ENCODE results near the gene CDH4.

Gene CDH4

DNA sequence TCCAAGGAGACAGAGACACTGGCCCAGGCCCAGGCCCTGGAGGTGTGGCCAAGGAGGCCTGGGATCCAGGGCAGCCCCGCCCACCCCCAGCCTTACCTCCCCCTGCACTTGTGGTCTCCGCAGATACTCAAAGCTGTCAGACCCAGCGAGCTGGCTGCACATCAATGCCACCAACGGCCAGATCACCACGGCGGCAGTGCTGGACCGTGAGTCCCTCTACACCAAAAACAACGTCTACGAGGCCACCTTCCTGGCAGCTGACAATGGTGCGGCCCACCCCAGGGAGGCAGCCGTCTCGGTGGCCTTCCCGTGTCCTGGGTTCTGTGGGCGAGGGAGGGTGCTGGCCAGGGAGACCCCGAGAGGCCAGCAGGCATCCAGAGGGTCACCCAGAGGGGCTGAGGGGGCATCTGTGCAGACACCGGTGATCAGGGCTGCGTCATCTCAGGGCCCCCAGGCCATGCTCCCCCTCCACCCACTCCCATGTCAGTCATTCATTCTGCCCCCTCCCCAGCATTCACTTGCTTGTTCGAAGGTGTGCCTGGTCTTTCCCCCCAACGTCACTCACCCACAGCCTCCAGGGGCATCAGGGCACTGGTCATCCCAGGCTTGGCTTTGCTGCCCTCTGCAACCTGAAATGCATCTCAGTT is 672.3 kb downstream of the CDH4 start:
- in situ Hi-C loops (cut with HindIII; ENCODE audit: low pct_ligation_motif_present, low pct_unique_long_range_greater_than_20kb, low sequenced_read_pairs): no loop called here
- DNase-seq: no peak

DNA sequence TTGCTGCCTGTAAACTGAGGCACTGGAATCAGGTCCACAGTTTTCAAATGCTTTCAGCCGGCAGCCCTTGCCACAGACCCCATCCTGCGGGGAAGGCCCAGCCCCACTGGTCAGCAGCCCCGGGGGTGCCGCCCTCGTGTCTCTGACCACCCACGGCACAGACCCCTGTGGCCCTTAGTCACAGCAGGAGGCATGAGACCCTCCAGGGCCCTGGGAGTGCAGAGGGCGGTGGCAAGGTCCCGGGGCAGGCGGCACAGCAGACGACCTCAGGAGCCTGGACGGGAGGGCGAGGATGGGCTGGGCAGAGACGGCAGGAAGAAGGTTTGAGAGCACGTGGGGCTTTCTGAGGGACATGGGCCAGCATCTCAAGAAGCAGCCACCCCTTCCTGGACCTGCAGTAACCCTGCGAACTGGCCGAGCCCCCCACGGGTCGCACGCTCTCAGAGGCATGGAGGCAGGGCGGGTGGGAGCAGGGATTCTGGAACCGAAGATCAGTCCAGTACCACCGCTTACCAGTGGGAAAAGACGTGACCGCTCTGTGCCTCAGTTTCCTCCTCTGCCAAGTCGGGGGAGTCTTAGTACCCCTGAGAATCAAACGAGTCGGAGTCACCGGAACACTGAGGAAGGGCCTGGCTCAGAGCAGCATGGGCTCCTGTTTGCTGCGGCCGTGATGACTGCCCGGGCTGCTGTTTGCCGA is 672.9 kb downstream of the CDH4 start:
- DNase-seq: no peak
- in situ Hi-C loops (cut with HindIII; ENCODE audit: low pct_ligation_motif_present, low pct_unique_long_range_greater_than_20kb, low sequenced_read_pairs): no loop called here

DNA sequence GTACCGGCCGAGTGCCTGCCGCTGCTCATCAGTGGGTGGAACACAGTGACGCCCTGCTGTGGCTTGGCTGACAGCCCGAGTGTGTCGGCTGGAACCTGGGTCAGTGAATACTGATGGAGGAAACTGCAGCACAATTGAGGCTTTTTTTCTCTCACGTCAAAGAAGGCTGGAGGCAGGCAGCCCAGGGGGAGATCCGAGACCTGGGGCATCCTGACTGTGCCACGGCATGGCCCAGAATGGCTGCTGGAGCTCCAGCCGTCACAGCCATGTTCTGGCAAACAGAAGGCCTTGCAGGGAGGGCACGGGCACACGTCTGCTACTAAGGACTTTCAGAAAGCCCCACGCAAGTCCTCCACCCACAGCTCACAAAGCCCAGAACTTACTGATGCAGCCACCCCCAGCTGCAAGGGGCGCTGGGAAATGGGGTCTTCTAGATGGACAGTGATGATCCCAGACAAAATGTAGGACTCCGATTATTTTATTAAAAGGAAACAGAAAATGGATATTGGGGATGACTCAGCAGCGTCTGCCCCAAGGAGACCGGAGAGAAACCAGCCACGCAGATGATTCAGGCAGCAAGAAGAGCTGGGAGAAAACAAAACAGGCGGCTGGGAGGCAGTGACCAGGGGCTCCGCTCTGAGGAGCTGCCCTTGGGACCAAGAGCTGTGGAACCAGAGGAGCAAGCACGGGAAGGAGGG is 673.6 kb downstream of the CDH4 start:
- in situ Hi-C loops (cut with HindIII; ENCODE audit: low pct_ligation_motif_present, low pct_unique_long_range_greater_than_20kb, low sequenced_read_pairs): no loop called here
- peak; percentile 90 for DNase-seq

DNA sequence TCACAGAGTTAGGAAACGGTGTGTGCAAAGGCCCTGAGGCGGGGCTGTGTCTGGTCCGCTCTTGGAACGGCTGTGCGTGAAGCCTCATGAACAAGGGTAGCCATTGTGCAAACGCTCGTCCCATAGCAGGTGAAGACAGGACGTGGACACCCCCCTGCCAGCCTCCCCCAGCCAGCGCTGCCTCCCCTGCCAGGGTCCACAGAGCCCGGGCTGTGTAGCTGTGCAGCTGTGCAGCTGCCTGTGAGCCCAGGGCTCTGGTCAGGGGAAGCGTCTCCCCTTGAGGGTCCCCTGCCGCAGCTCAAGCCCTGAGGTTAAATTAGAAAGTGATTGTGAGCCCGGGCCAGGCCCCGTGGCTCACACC is 674.2 kb downstream of the CDH4 start:
- in situ Hi-C loops (cut with HindIII; ENCODE audit: low pct_ligation_motif_present, low pct_unique_long_range_greater_than_20kb, low sequenced_read_pairs): no loop called here
- no peak for DNase-seq

DNA sequence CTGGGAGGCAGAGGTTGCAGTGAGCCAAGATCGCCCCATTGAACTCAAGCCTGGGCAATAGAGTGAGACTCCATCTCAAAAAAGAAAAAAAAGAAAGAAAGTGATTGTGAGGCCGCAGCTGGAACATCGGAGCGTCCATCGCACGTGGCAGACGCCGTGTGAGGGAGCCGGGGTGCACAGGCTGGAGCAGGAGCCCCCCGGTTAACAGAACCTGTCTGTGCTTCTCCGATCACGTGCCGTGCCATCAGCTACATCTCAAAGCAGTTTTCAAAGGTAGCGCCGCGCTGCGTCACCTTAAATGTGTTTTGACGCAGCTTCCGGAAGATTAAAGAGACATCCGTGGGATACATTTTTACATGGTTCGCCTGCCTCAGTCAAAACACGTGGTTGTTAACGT is 674.7 kb downstream of the CDH4 start:
- in situ Hi-C loops (cut with HindIII; ENCODE audit: low pct_ligation_motif_present, low pct_unique_long_range_greater_than_20kb, low sequenced_read_pairs): no loop called here
- no peak for DNase-seq

DNA sequence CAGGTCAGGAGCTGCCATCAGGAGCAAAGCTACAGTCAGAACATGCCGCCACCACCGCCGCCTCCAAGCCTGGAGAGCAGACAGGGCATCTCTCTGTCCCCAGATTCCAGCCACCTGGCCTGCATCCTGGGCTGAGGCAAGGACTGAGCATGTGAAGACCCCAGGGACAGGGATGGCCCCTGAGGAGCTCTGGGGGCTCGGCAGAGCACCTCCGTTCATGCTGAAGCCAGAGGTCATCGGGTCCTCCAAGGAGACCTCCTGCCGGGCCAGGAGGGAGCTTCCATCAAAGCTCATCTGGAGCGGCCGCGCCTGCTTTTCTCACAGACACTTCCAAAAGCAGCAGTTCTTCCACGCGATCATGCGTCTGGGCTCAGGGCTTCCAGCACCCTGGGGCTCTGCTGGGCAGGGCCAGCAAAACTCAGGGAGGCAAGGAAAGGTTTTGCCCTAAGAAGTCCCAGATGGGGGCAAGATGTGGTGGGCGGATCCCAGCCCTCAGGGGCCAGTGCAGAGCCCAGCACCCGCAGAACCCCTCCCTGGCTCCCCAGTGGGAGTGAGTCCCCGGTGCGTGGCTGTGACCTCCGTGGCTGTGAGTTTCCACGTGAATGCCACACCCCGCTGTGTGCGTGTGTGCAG is 675.2 kb downstream of the CDH4 start:
- no peak for DNase-seq
- in situ Hi-C loops (cut with HindIII; ENCODE audit: low pct_ligation_motif_present, low pct_unique_long_range_greater_than_20kb, low sequenced_read_pairs): no loop called here

DNA sequence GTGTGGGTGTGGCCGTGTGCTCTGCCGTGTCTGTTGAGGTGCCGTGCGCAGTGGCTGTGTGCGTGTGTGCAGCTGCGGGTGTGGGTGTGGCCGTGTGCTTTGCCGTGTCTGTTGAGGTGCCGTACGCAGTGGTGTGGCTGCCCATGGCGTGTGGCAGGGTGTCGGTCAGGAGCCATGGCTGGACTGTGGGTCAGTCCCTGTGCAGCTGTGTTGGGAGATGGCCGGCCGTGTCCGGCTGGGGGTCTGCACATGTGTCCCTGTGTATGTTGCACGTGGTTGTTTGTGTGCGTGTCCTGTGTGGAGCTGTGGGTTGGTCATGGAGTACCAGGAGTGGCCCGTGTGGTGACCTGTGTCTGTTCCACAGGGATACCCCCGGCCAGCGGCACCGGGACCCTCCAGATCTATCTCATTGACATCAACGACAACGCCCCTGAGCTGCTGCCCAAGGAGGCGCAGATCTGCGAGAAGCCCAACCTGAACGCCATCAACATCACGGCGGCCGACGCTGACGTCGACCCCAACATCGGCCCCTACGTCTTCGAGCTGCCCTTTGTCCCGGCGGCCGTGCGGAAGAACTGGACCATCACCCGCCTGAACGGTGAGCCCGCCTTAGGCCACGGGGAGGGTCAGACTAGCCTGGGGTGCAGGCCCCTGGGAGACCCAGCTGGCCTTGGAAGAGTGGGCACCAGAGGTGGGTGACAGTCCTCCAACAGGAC is 675.9 kb downstream of the CDH4 start:
- no peak for DNase-seq
- in situ Hi-C loops (cut with HindIII; ENCODE audit: low pct_ligation_motif_present, low pct_unique_long_range_greater_than_20kb, low sequenced_read_pairs): no loop called here

DNA sequence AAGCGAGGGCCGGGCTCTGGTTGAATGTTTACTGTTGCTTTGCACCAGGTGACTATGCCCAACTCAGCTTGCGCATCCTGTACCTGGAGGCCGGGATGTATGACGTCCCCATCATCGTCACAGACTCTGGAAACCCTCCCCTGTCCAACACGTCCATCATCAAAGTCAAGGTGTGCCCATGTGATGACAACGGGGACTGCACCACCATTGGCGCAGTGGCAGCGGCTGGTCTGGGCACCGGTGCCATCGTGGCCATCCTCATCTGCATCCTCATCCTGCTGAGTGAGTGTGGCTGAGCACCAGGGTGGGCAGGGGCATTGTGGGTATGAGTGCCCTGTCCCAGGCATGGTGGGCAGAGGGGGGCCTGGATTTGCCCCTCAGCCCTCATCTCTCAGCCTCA is 677.5 kb downstream of the CDH4 start:
- in situ Hi-C loops (cut with HindIII; ENCODE audit: low pct_ligation_motif_present, low pct_unique_long_range_greater_than_20kb, low sequenced_read_pairs): no loop called here
- no peak for DNase-seq

DNA sequence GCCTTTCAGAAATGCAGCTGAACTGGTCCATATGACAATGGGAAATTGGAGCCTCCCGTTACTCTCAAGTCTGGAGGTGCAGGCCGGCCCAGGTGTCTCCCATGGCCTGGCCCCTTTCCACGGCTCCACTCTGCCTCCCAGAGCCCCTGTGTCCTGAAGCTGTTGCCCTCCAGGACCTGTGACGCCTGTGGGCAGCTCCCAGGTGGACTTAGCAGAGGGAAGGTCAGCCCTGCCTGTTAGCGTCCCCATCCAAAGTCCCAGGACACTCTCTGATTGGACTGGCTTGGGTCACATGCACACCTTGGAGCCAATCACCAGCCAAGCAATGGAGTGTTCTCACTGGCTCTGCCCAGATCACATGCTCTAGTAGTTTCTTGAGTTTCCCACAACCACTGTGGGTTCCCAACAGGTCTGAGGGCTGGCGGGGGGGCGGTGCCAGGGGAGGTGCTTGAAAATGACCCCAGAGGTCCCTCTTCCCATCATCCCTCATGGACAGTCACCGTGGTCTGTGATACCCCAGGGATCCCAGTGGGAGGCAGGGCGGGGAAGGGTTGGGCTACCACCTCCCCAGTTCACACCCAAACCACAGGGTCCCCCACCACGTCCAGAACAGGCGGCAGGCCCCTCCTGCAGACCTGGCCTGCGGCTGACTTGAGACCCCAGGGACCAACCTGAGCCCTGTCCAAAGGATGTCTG is 678.1 kb downstream of the CDH4 start:
- in situ Hi-C loops (cut with HindIII; ENCODE audit: low pct_ligation_motif_present, low pct_unique_long_range_greater_than_20kb, low sequenced_read_pairs): no loop called here
- DNase-seq: no peak

DNA sequence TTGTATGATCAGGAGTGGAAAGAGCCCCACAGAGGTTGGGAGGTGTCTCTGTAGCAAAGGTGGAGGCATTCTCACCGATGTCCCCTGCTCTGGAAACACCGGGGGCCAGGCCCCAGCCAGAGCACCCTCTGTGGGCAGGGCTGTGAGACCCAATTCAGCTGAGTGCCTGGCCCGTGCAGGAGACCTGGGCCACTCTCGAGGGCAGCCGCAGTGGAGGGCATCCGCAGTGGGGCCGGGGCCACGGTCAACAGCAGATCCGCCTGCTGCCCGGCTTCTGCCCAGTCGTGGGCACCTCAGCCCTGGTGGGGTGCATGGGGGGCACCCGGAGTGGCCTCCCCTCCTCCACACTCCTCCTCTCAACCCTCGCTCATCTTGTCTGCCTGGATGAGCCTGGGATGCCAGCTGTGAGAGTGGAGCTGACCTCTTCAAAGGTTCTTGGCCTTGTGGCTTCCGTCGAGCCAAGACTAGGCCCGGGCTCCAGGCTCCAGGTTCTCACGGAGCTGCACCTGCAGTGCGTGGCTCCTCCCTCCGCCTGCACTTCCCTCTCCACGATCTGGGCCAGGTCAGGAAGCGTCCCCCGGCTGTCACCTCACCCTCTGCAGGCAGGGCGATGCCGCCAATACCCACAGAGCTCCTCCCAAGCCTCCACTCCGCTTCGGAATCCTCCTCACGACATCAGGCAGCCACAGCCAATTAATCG is 678.9 kb downstream of the CDH4 start:
- DNase-seq: no peak
- in situ Hi-C loops (cut with HindIII; ENCODE audit: low pct_ligation_motif_present, low pct_unique_long_range_greater_than_20kb, low sequenced_read_pairs): no loop called here

DNA sequence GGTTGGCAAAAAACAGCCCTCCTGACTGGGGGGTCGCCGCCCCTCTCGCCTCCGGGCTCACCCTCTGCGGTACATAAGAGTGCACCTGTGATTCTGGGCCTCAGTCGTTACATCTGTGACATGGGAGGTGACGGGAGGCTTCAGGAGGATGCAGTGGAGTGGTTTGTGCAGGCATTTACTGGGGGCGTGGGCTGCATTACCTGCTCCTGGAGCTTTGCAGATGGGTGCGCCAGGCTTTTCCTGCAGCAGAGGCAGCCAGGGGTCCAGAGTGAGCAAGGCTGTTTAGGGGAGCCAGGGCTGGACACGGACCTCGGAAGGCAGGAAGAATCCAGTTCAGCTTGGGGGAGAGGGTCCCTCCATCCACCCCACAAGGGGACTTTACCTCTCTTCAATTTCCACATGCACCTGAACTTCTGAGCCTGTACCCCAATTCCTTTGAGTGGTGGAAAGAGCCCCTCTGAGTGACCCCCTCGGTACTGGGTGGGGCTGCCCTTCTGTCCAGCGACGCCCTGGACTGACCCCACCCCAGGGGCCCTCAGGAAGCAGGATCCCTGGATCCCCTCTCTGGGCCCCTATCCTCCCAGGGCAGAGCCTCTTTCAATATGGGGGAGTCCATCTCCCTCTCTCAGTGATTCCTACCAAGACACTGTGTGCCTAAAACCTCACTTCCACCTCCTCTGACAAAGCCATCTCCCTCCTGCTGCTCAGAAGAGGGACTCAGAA is 679.6 kb downstream of the CDH4 start:
- in situ Hi-C loops (cut with HindIII; ENCODE audit: low pct_ligation_motif_present, low pct_unique_long_range_greater_than_20kb, low sequenced_read_pairs): no loop called here
- DNase-seq: no peak

DNA sequence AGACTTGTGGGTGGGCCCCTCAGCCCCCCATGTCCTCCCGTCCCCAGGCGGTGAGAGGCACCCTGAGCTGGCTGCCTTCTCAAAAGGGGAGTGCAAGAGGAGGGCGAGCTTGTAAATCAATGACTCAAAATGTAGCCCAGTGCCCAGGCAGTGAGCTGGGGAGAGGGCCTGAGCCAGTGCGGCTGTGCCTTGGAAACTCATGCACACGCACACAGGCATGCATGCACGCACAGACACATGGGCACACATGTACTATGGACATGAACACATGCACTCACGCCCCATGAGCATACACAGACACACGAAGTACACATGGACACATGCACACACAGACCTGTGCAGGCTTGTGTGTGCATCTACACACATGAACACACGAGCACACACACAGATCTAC is 680.1 kb downstream of the CDH4 start:
- no peak for DNase-seq
- in situ Hi-C loops (cut with HindIII; ENCODE audit: low pct_ligation_motif_present, low pct_unique_long_range_greater_than_20kb, low sequenced_read_pairs): no loop called here

DNA sequence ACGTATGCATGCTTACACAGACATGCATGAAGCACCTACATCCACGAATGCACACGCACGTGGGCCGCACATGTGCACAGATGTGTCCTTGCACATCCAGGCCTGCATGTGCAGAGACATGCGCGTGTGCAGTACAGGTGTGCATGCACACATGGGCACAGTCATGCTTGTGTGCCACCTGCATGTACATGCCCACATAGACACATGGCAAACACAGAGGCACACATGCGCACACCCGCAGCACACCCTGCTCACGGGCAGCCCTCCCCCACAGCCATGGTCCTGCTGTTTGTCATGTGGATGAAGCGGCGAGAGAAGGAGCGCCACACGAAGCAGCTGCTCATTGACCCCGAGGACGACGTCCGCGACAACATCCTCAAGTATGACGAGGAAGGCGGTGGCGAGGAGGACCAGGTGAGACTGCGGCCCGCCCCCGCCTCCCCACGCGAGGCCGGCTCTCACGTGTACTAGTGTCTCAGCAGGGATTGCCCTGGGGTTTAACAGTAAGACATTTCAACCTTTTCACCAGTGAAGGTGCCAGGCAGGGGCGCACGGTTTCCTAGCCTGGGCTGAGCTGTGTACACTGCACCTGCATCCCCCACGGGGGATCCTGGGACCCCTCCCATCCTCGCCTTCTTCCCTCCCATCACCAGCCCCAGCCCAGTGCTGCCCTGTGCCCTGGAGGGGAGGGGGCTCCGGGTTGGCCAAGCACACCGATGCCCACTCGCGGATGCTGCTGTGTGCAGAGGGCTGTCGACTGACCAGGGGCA is 680.8 kb downstream of the CDH4 start:
- no peak for DNase-seq
- in situ Hi-C loops (cut with HindIII; ENCODE audit: low pct_ligation_motif_present, low pct_unique_long_range_greater_than_20kb, low sequenced_read_pairs): no loop called here

DNA sequence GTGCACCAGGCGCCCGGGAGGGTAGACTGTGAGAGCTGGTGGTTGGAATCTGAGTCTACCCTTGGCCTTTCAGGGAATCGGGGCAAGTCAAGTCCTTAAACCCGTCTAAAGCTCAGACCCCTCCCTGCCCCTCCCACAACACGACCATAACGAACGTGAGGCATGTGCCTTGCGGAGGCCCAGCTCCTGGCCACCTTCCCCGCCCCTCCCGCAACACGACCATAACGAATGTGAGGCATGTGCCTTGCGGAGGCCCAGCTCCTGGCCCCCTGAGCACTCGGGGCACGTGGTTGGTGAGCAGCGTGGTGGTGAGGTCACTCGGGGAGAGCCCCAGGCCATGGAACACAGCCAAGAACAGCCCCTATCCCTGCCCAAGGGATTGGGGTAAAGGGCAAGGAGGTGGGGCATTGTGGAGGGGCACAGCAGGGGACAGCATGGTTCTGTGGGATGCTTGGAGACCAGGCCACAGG is 681.5 kb downstream of the CDH4 start:
- no peak for DNase-seq
- in situ Hi-C loops (cut with HindIII; ENCODE audit: low pct_ligation_motif_present, low pct_unique_long_range_greater_than_20kb, low sequenced_read_pairs): no loop called here

DNA sequence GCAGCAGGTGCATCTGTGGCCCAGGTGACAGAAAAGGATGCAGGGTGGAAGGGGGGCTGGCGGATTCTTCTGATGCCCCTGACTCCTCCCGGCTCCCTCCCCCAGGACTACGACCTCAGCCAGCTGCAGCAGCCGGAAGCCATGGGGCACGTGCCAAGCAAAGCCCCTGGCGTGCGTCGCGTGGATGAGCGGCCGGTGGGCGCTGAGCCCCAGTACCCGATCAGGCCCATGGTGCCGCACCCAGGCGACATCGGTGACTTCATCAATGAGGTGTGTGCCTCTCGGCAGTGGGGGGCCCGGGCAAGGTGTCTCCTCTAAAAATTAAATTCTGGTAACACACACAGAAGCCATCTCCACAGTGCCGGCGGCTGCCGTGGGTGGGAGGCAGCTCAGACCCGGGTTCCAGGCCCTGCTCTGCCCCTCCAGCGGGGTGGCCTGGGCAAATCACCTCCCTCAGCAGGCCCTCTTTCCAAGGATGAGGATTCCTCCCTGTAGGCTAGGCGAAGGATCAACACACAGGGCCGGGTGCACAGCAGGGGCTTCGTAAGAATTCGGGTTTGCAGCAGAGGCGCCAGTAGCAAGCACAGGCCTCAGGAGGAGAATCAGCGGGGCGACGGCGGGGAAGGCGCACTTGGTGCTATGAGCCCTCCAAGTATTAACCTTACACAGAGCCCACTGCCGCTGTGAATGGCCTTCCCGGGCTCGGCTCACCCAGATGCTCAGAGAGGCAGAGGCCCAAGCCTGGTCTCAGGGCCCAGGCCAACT is 682.1 kb downstream of the CDH4 start:
- in situ Hi-C loops (cut with HindIII; ENCODE audit: low pct_ligation_motif_present, low pct_unique_long_range_greater_than_20kb, low sequenced_read_pairs): no loop called here
- DNase-seq: no peak

Measured in ACHN (cell line).